SK-N-SH treated with all-trans-retinoic acid at 6 μM for 48 hours (cell line): Measurements from ENCODE around the gene GABBR2.

Source experiments
- ATAC-seq: fragments of 200-7000 bp; cut with Tn5 transposase; 3 replicates; pipeline ENCODE4 v1.9.1; 2020; ENCODE audit warnings: mild to moderate bottlenecking, moderate library complexity
- BACH2 ChIP-seq: fragments of 250-450 bp; sonication (Bioruptor Pico); IDR thresholded peaks from 2 replicates; pipeline ENCODE4 v1.9.0; 2021; ENCODE audit warnings: mild to moderate bottlenecking, borderline replicate concordance
- CSDC2 ChIP-seq: fragments of 250-450 bp; sonication (Bioruptor Pico); IDR thresholded peaks from 2 replicates; pipeline ENCODE4 v1.5.0; 2020; ENCODE audit warnings: mild to moderate bottlenecking, moderate library complexity
- ESRRG ChIP-seq: fragments of 250-450 bp; sonication (Bioruptor Pico); IDR thresholded peaks from 2 replicates; pipeline ENCODE4 v1.6.1; 2021; ENCODE audit warnings: mild to moderate bottlenecking
- GLIS3 ChIP-seq: fragments of 250-450 bp; sonication (Bioruptor Pico); IDR thresholded peaks from 2 replicates; pipeline ENCODE4 v1.5.0; 2020; ENCODE audit warnings: mild to moderate bottlenecking, moderate library complexity
- ISL1 ChIP-seq: fragments of 250-450 bp; sonication (Bioruptor Pico); IDR thresholded peaks from 2 replicates; pipeline ENCODE4 v2.1.2; 2022; ENCODE audit warnings: mild to moderate bottlenecking, moderate library complexity
- OSR1 ChIP-seq: fragments of 250-450 bp; sonication (Bioruptor Pico); IDR thresholded peaks from 2 replicates; pipeline ENCODE4 v1.8.0; 2022; ENCODE audit warnings: moderate library complexity, mild to moderate bottlenecking, inconsistent platforms
- PPARA ChIP-seq: fragments of 250-450 bp; sonication (Bioruptor Pico); IDR thresholded peaks from 2 replicates; pipeline ENCODE4 v1.5.0; 2020; ENCODE audit warnings: mild to moderate bottlenecking, borderline replicate concordance
- RARB ChIP-seq: fragments of 250-450 bp; sonication (Bioruptor Pico); IDR thresholded peaks from 2 replicates; pipeline ENCODE4 v1.8.0; 2021; ENCODE audit warnings: mild to moderate bottlenecking, moderate library complexity
- SNAI2 ChIP-seq: fragments of 250-450 bp; sonication (Bioruptor Pico); IDR thresholded peaks from 2 replicates; pipeline ENCODE4 v1.5.0; 2020; ENCODE audit warnings: mild to moderate bottlenecking, moderate library complexity
- TCF4 ChIP-seq: fragments of 250-450 bp; sonication (Bioruptor Pico); IDR thresholded peaks from 2 replicates; pipeline ENCODE4 v1.8.0; 2021; ENCODE audit warnings: mild to moderate bottlenecking, moderate library complexity, borderline replicate concordance
- TOX ChIP-seq: fragments of 250-450 bp; sonication (Bioruptor Pico); IDR thresholded peaks from 2 replicates; pipeline ENCODE4 v1.8.0; 2021; ENCODE audit warnings: mild to moderate bottlenecking, moderate library complexity, borderline replicate concordance
- ZC3H10 ChIP-seq: fragments of 250-450 bp; sonication (Bioruptor Pico); IDR thresholded peaks from 2 replicates; pipeline ENCODE4 v1.5.1; 2021; ENCODE audit warnings: mild to moderate bottlenecking, moderate library complexity
- ZNF565 ChIP-seq: fragments of 450-650 bp; formaldehyde crosslinking; conservative IDR thresholded peaks from 2 replicates; pipeline ENCODE4 v1.5.0; 2020; ENCODE audit warnings: low read depth, mild to moderate bottlenecking, moderate library complexity
- ZNF70 ChIP-seq: fragments of 450-650 bp; formaldehyde crosslinking; IDR thresholded peaks from 2 replicates; pipeline ENCODE4 v1.5.0; 2020; ENCODE audit warnings: mild to moderate bottlenecking, moderate library complexity
- ZNF8 ChIP-seq: fragments of 450-650 bp; formaldehyde crosslinking; IDR thresholded peaks from 2 replicates; pipeline ENCODE4 v1.5.0; 2020; ENCODE audit warnings: mild to moderate bottlenecking, moderate library complexity
- TF ChIP-seq, protein P1 (sequence below): fragments of 250-450 bp; sonication (Bioruptor Pico); IDR thresholded peaks from 2 replicates; pipeline ENCODE4 v1.5.0; 2020; ENCODE audit warnings: mild to moderate bottlenecking, moderate library complexity
- TF ChIP-seq, protein P2 (sequence below): fragments of 250-450 bp; sonication (Bioruptor Pico); IDR thresholded peaks from 2 replicates; pipeline ENCODE4 v1.8.0; 2020; ENCODE audit warnings: mild to moderate bottlenecking, moderate library complexity, borderline replicate concordance

Gene GABBR2

DNA sequence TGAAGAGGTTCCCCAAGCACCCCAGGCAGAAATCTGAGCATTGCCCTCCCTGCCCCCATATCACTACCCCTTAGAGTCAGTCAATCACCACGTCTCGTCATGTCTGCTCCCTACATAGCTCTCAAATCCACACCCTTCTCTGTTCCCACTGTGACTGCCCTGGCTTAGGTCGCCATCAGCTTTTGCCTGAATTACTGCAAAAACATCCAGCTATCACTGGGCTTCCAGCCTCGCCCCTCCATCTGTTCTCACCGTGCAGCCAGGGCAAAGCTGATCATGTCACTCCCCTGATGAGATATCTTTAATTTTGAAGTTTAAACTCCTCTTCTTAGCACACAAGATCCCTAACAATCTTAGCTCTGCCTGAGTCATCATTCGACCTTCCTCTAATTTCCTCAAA is 363.7 kb downstream of the GABBR2 start:
- ATAC-seq = no peak
- TF ChIP-seq TOX (CRISPR knock-in tag) = no peak
- no peak for TF ChIP-seq ZNF565 (CRISPR knock-in tag)
- TF ChIP-seq TCF4 (CRISPR knock-in tag) = no peak
- no peak for TF ChIP-seq PPARA (CRISPR knock-in tag)
- TF ChIP-seq BACH2 (CRISPR knock-in tag) = no peak
- no peak for TF ChIP-seq RARB (CRISPR knock-in tag)

DNA sequence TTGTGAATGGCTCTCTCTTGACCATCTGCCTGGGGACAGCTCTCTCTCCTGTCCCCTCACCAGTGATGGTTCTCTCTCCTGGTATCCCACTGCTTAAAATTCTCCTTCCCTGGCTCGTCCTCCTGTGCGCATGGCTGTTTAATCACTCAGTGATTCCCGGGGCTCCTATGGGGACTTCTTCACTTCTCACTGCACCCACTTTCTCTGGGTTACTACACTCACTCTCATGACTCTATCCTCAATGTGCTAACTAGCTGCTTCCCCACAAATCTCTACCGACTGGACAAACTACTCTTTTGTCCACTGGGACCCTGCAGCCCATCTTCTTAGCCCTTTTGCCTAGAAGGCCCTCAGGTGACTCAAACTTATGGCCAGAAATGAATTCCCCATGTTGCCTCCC is 364.2 kb downstream of the GABBR2 start:
- no peak for TF ChIP-seq GLIS3
- no peak for TF ChIP-seq ZNF565 (CRISPR knock-in tag)
- TF ChIP-seq, protein P1, sequence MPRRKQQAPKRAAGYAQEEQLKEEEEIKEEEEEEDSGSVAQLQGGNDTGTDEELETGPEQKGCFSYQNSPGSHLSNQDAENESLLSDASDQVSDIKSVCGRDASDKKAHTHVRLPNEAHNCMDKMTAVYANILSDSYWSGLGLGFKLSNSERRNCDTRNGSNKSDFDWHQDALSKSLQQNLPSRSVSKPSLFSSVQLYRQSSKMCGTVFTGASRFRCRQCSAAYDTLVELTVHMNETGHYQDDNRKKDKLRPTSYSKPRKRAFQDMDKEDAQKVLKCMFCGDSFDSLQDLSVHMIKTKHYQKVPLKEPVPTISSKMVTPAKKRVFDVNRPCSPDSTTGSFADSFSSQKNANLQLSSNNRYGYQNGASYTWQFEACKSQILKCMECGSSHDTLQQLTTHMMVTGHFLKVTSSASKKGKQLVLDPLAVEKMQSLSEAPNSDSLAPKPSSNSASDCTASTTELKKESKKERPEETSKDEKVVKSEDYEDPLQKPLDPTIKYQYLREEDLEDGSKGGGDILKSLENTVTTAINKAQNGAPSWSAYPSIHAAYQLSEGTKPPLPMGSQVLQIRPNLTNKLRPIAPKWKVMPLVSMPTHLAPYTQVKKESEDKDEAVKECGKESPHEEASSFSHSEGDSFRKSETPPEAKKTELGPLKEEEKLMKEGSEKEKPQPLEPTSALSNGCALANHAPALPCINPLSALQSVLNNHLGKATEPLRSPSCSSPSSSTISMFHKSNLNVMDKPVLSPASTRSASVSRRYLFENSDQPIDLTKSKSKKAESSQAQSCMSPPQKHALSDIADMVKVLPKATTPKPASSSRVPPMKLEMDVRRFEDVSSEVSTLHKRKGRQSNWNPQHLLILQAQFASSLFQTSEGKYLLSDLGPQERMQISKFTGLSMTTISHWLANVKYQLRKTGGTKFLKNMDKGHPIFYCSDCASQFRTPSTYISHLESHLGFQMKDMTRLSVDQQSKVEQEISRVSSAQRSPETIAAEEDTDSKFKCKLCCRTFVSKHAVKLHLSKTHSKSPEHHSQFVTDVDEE (CRISPR knock-in tag) = no peak
- TF ChIP-seq, all 23 proteins: peak for 0
- no peak for ATAC-seq

DNA sequence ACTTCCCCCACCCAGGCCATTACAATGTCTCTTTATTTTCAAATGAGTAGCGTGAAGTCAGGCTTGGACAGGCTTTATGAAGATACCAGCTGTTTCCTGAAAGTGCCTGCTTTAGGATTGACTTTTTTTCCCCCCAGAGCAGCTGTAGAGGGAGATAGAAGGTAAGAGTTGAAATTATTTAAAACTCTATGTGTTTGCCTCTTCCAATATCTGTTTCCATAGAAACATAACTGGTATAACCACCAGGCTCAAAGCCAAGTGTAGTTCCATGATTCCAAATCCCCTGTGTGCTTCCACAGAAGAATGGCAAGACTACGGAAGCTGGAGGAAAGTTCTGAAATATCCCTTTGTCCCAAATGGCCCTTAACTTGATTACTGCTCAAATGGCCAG is 365.9 kb downstream of the GABBR2 start:
- TF ChIP-seq ZC3H10 (CRISPR knock-in tag) = no peak
- TF ChIP-seq SNAI2 = no peak
- no peak for TF ChIP-seq OSR1
- TF ChIP-seq ZNF70 (CRISPR knock-in tag) = no peak
- TF ChIP-seq GLIS3 = no peak
- TF ChIP-seq CSDC2 (CRISPR knock-in tag) = no peak
- ATAC-seq = no peak

DNA sequence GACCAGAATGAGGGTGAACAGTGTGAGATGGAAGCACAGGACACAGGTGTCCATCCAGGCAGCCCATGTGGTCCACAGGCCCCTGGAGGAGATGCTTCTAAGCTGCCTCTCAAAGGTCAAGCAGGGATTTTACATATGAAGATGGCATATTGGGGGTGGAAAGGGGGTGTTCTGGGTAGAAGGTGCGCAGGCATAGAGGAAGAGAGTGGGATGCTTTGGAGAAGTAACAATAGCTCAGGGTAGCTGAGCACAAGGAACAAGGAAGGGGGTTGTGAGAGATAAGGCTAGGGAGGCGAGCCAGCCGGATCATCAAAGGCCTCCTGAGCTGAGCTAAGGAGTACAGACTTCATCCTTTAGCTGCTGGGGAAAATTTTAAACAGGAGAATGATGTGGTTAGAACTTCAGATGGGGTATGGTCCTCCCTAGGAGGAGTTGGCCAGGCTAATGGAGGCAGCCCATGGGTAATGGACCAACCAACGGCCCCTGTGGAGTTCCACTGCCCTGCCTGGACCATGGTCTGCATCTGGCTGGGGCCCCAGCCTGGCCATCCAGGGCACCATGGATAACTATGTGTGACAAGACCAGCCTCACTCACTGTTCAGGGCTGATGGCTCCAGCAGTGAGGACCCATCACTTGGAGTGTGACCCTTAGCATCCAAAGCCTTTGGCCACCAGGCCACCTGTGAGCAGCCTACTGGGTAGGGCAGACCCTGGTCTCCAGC is 366.5 kb downstream of the GABBR2 start:
- TF ChIP-seq ISL1 (no peak), ZNF70 (CRISPR knock-in tag) (no peak), OSR1 (no peak), ZNF565 (CRISPR knock-in tag) (no peak), RARB (CRISPR knock-in tag) (no peak)
- TF ChIP-seq, protein P2, sequence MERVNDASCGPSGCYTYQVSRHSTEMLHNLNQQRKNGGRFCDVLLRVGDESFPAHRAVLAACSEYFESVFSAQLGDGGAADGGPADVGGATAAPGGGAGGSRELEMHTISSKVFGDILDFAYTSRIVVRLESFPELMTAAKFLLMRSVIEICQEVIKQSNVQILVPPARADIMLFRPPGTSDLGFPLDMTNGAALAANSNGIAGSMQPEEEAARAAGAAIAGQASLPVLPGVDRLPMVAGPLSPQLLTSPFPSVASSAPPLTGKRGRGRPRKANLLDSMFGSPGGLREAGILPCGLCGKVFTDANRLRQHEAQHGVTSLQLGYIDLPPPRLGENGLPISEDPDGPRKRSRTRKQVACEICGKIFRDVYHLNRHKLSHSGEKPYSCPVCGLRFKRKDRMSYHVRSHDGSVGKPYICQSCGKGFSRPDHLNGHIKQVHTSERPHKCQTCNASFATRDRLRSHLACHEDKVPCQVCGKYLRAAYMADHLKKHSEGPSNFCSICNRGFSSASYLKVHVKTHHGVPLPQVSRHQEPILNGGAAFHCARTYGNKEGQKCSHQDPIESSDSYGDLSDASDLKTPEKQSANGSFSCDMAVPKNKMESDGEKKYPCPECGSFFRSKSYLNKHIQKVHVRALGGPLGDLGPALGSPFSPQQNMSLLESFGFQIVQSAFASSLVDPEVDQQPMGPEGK (CRISPR knock-in tag) = no peak
- ATAC-seq = no peak

DNA sequence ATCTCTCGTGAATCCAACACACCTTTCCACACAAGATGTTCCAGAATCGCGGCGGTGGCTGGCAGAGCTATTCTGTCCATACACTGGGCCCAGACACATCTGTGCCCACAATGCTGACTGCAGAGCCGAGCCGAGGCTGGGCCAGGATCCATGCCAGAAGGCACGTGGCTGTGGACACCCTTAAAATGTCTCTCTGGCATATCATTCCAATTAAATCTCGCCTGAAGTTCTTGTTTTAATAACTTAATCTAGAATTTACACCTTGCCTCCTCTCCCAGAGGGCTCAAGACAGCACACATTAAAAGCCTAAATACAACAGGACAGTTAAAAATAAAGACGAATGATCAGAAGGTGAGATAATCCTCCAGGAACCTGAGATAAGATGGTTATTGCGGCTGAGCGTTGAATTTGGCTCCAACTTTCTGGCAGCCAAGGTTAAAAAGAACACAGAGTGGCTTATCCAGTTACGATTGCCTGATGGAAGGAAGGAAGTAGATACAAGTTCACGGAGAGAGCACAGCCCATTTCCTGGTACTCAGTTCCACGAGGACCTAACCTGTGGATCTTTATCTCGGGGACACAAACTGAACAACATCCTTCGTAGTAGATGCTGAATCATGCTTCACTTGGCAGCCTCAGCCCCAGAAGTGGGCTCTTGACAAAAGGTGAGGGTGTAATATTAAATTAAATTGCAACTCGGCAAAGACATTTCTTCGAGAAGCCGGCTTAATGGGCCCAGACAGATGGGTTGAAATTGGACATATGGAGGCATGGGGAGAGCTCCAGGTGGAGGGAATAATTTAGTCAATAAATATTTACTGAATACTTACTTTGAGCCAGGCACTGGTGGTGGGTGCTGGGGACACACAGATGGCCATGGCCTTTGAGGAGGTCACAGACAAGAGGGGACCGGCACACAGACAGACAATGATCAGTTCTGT is 367.3 kb downstream of the GABBR2 start:
- TF ChIP-seq, protein P2 (CRISPR knock-in tag) = no peak
- TF ChIP-seq CSDC2 (CRISPR knock-in tag) = no peak
- no peak for TF ChIP-seq ESRRG (CRISPR knock-in tag)
- no peak for TF ChIP-seq ZNF8
- TF ChIP-seq SNAI2 = no peak
- ATAC-seq = no peak
